GM23338 (cell line): ENCODE results near the gene CLEC2D. TPM values are rescaled to one million over a fixed set of nuclear protein-coding genes. Genes with fewer than 3 reads are reported as not detected.

Experiments used
- ATAC-seq: fragments of 200-7000 bp; cut with Tn5 transposase; 3 replicates; pipeline ENCODE4 v1.9.1; 2020
- DNase-seq: peaks from one replicate; pipeline ENCODE4 v3.0.0-alpha.2; 2015; ENCODE audit warnings: low spot score
- H2AFZ ChIP-seq: fragments of 200-600 bp; sonication (generic); 2 replicates; pipeline ENCODE4 v1.8.0; 2016; ENCODE audit warnings: antibody characterized with exemption, mild to moderate bottlenecking, moderate library complexity
- H3F3A ChIP-seq: fragments of 200-600 bp; sonication (generic); replicated peaks from 2 replicates; pipeline ENCODE4 v1.8.0; 2017; ENCODE audit warnings: antibody characterized with exemption, mixed run types, low read depth
- H3K27ac ChIP-seq: fragments of 200-600 bp; sonication (generic); 2 replicates; pipeline ENCODE4 v1.6.1; 2016; ENCODE audit warnings: low read depth
- H3K27me3 ChIP-seq: fragments of 200-600 bp; sonication (generic); 2 replicates; pipeline ENCODE4 v1.8.0; 2016; ENCODE audit warnings: mild to moderate bottlenecking, mixed run types, moderate library complexity; ENCODE audit not compliant: insufficient read depth
- H3K36me3 ChIP-seq: fragments of 200-600 bp; sonication (generic); 2 replicates; pipeline ENCODE4 v1.8.0; 2016; ENCODE audit warnings: mild to moderate bottlenecking; ENCODE audit not compliant: insufficient read depth
- H3K4me1 ChIP-seq: fragments of 200-600 bp; sonication (generic); 2 replicates; pipeline ENCODE4 v1.8.0; 2016; ENCODE audit warnings: mild to moderate bottlenecking, moderate library complexity; ENCODE audit not compliant: insufficient read depth
- H3K4me2 ChIP-seq: fragments of 200-600 bp; sonication (generic); 2 replicates; pipeline ENCODE4 v1.7.1; 2017; ENCODE audit warnings: mixed run types
- H3K4me3 ChIP-seq: fragments of 200-600 bp; sonication (generic); 2 replicates; pipeline ENCODE4 v1.6.1; 2016; ENCODE audit warnings: mixed run types
- H3K79me2 ChIP-seq: fragments of 200-600 bp; sonication (generic); replicated peaks from 2 replicates; pipeline ENCODE4 v1.8.0; 2017; ENCODE audit warnings: mild to moderate bottlenecking; ENCODE audit not compliant: insufficient read depth
- H3K9me2 ChIP-seq: fragments of 200-600 bp; sonication (generic); 2 replicates; pipeline ENCODE4 v1.8.0; 2017; ENCODE audit not compliant: insufficient read depth
- H4K20me1 ChIP-seq: fragments of 200-600 bp; sonication (generic); replicated peaks from 2 replicates; pipeline ENCODE4 v1.8.0; 2017; ENCODE audit warnings: mild to moderate bottlenecking; ENCODE audit not compliant: insufficient read depth
- H3K27ac Mint-ChIP-seq: 2 replicates; pipeline ENCODE4 v1.8.0; 2020; ENCODE audit warnings: inconsistent platforms, mild to moderate bottlenecking, moderate library complexity, mixed read lengths
- H3K27me3 Mint-ChIP-seq: 3 replicates; pipeline ENCODE4 v1.8.0; 2022; ENCODE audit warnings: low read depth, mild to moderate bottlenecking, moderate library complexity, mixed read lengths, inconsistent platforms; ENCODE audit not compliant: insufficient read depth, poor library complexity
- H3K36me3 Mint-ChIP-seq: 3 replicates; pipeline ENCODE4 v1.8.0; 2021; ENCODE audit warnings: low read depth, mild to moderate bottlenecking, inconsistent platforms, moderate library complexity, mixed read lengths
- H3K4me1 Mint-ChIP-seq: 3 replicates; pipeline ENCODE4 v1.8.0; 2020; ENCODE audit warnings: mild to moderate bottlenecking, inconsistent platforms, mixed read lengths
- H3K4me3 Mint-ChIP-seq: 3 replicates; pipeline ENCODE4 v1.8.0; 2021; ENCODE audit warnings: moderate library complexity, mild to moderate bottlenecking, inconsistent platforms, mixed read lengths
- H3K9me3 Mint-ChIP-seq: 3 replicates; pipeline ENCODE4 v1.8.0; 2020; ENCODE audit warnings: moderate library complexity, mild to moderate bottlenecking, inconsistent platforms, mixed read lengths
- CTCF ChIP-seq, 2 experiments: fragments of 200-600 bp in 1 of 2; sonication (generic) in 1 of 2; conservative IDR thresholded peaks; 2 replicates each; pipeline versions ENCODE4 v1.5.1 to v1.6.1; 2016 to 2017; ENCODE audit warnings: antibody characterized with exemption in 2 of 2, low read depth in 2 of 2, mild to moderate bottlenecking in 2 of 2, moderate library complexity in 1 of 2
- ETS1 ChIP-seq: IDR thresholded peaks from 2 replicates; pipeline ENCODE4 v1.6.1; 2016; ENCODE audit warnings: antibody characterized with exemption
- EZH2 ChIP-seq: fragments of 200-600 bp; sonication (generic); IDR thresholded peaks from one replicate; pipeline ENCODE4 v1.8.0; 2017; ENCODE audit warnings: antibody characterized with exemption, mild to moderate bottlenecking, low read depth; ENCODE audit not compliant: unreplicated experiment
- JUNB ChIP-seq: IDR thresholded peaks from one replicate; pipeline ENCODE4 v1.6.1; 2016; ENCODE audit warnings: antibody characterized with exemption; ENCODE audit not compliant: unreplicated experiment
- NANOG ChIP-seq: IDR thresholded peaks from 2 replicates; pipeline ENCODE4 v1.6.1; 2016; ENCODE audit warnings: antibody characterized with exemption, borderline replicate concordance
- ZNF331 ChIP-seq: fragments of 250-450 bp; sonication (Bioruptor Pico); IDR thresholded peaks from 2 replicates; pipeline ENCODE4 v1.5.0; 2020; ENCODE audit warnings: low read depth, mild to moderate bottlenecking, moderate library complexity
- polyA plus RNA-seq: library from polyadenylated mRNA; unstranded; fragments of >200 nt; fragmentation: Nextera tagmentation; extraction: Ambion mirVana; gene quantifications from 2 replicates; pipeline ENCODE4 v1.2.1, GENCODE V29; 2016
- total RNA-seq: library from RNA; depleted of rRNA; stranded (reverse); fragments of >200 nt; shearing (Covaris generic); gene quantifications from 2 replicates; pipeline ENCODE4 v1.2.3, GENCODE V29; 2014
- TF ChIP-seq, protein P1 (sequence below): IDR thresholded peaks from one replicate; pipeline ENCODE4 v1.6.1; 2018; ENCODE audit warnings: antibody characterized with exemption; ENCODE audit not compliant: unreplicated experiment
- TF ChIP-seq, protein P2 (sequence below): fragments of 250-450 bp; sonication (Bioruptor Pico); IDR thresholded peaks from 2 replicates; pipeline ENCODE4 v1.5.0; 2020; ENCODE audit warnings: mild to moderate bottlenecking, moderate library complexity

The CLEC2D gene
- total and polyA plus RNA-seq, 2 experiments from 2014 or later = 6.9 to 7.1 TPM

DNA sequence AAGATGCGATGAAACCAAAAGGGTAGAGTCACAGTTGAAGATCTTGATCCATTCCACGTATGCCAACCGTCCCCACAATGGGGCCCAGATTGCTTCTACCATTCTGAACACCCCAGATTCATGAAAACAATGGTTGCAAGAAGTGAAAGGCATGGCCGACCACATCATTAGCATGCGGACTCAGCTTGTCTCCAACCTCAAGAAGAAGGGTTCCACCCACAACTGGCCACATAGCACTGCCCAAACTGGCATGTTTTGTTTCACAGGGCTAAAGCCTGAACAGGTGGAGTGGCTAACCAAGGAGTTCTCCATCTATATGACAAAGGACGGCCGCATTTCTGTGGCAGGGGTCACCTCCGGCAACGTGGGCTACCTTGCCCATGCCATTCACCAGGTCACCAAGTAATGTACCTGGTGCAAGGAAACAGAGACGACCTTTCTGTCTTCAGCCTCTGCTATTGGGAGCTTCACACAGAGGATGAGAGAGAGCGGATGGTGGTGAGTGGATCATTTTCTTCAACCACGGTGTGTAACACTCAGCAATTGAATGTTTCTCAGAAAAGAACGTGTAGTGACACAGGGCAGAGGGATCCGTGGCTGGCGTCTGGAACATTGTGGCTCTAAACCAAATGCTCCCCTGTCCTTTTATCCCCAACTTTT lies 26.8 kb upstream of the CLEC2D start:
- Histone ChIP-seq H3K4me1 (peaks cover 7% of the 10 kb centered on the region; the same call in 1 of the 2 replicates), H2AFZ (no peak overlapping the region), H3K4me2 (no peak overlapping the region), H3K4me3 (no peak overlapping the region), H3K27ac (no peak overlapping the region), H3K27me3 (no peaks in the 10 kb centered on the region), H3F3A (no peaks in the 10 kb centered on the region; the same call in 1 of the 2 replicates), H3K36me3 (no peaks in the 10 kb centered on the region), H4K20me1 (no peaks in the 10 kb centered on the region), H3K9me2 (0 out of 2 replicates have a peak, but pooled peaks cover 9% of the 10 kb centered on the region), H3K79me2 (no peaks in the 10 kb centered on the region)
- Mint-ChIP-seq H3K36me3 (peaks cover 21% of the 10 kb centered on the region), H3K27me3 (peaks cover 4% of the 10 kb centered on the region), H3K9me3 (peaks cover 22% of the 10 kb centered on the region), H3K4me1 (peaks cover 10% of the 10 kb centered on the region), H3K4me3 (no peak overlapping the region), H3K27ac (no peak overlapping the region)
- ATAC-seq = no peak
- TF ChIP-seq JUNB = no peak
- TF ChIP-seq, protein P1, sequence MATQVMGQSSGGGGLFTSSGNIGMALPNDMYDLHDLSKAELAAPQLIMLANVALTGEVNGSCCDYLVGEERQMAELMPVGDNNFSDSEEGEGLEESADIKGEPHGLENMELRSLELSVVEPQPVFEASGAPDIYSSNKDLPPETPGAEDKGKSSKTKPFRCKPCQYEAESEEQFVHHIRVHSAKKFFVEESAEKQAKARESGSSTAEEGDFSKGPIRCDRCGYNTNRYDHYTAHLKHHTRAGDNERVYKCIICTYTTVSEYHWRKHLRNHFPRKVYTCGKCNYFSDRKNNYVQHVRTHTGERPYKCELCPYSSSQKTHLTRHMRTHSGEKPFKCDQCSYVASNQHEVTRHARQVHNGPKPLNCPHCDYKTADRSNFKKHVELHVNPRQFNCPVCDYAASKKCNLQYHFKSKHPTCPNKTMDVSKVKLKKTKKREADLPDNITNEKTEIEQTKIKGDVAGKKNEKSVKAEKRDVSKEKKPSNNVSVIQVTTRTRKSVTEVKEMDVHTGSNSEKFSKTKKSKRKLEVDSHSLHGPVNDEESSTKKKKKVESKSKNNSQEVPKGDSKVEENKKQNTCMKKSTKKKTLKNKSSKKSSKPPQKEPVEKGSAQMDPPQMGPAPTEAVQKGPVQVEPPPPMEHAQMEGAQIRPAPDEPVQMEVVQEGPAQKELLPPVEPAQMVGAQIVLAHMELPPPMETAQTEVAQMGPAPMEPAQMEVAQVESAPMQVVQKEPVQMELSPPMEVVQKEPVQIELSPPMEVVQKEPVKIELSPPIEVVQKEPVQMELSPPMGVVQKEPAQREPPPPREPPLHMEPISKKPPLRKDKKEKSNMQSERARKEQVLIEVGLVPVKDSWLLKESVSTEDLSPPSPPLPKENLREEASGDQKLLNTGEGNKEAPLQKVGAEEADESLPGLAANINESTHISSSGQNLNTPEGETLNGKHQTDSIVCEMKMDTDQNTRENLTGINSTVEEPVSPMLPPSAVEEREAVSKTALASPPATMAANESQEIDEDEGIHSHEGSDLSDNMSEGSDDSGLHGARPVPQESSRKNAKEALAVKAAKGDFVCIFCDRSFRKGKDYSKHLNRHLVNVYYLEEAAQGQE = no peak
- no peak for TF ChIP-seq CTCF (conservative IDR thresholded peaks at IDR 0.05; ENCODE audit: low read depth in 2 of 2)
- no peak for TF ChIP-seq ZNF331
- no peak for DNase-seq

- H3K79me2 ChIP-seq = no peaks in the 10 kb centered on the region
- H3K36me3 Mint-ChIP-seq = peaks cover 21% of the 10 kb centered on the region
- H3K27ac ChIP-seq = no peak overlapping the region
- H3F3A ChIP-seq = no peaks in the 10 kb centered on the region; the same call in 1 of the 2 replicates
- peaks cover 7% of the 10 kb centered on the region; the same call in 1 of the 2 replicates for H3K4me1 ChIP-seq
- H3K27me3 ChIP-seq = no peaks in the 10 kb centered on the region
- DNase-seq = no peak
- 0 out of 2 replicates have a peak, but pooled peaks cover 9% of the 10 kb centered on the region for H3K9me2 ChIP-seq
- ATAC-seq = no peak
- peaks cover 10% of the 10 kb centered on the region for H3K4me1 Mint-ChIP-seq
- H3K27me3 Mint-ChIP-seq = peaks cover 6% of the 10 kb centered on the region
- H3K27ac Mint-ChIP-seq = no peak overlapping the region
- H3K36me3 ChIP-seq = no peaks in the 10 kb centered on the region
- peaks cover 17% of the 10 kb centered on the region for H3K9me3 Mint-ChIP-seq
- H2AFZ ChIP-seq = no peak overlapping the region
- no peaks in the 10 kb centered on the region for H4K20me1 ChIP-seq
- H3K4me2 ChIP-seq = no peak overlapping the region
- no peak overlapping the region for H3K4me3 ChIP-seq
- H3K4me3 Mint-ChIP-seq = no peak overlapping the region
- TF ChIP-seq ZNF331 (no peak), JUNB (no peak), EZH2 (no peak), NANOG (no peak), ETS1 (no peak)
- TF ChIP-seq, protein P2, sequence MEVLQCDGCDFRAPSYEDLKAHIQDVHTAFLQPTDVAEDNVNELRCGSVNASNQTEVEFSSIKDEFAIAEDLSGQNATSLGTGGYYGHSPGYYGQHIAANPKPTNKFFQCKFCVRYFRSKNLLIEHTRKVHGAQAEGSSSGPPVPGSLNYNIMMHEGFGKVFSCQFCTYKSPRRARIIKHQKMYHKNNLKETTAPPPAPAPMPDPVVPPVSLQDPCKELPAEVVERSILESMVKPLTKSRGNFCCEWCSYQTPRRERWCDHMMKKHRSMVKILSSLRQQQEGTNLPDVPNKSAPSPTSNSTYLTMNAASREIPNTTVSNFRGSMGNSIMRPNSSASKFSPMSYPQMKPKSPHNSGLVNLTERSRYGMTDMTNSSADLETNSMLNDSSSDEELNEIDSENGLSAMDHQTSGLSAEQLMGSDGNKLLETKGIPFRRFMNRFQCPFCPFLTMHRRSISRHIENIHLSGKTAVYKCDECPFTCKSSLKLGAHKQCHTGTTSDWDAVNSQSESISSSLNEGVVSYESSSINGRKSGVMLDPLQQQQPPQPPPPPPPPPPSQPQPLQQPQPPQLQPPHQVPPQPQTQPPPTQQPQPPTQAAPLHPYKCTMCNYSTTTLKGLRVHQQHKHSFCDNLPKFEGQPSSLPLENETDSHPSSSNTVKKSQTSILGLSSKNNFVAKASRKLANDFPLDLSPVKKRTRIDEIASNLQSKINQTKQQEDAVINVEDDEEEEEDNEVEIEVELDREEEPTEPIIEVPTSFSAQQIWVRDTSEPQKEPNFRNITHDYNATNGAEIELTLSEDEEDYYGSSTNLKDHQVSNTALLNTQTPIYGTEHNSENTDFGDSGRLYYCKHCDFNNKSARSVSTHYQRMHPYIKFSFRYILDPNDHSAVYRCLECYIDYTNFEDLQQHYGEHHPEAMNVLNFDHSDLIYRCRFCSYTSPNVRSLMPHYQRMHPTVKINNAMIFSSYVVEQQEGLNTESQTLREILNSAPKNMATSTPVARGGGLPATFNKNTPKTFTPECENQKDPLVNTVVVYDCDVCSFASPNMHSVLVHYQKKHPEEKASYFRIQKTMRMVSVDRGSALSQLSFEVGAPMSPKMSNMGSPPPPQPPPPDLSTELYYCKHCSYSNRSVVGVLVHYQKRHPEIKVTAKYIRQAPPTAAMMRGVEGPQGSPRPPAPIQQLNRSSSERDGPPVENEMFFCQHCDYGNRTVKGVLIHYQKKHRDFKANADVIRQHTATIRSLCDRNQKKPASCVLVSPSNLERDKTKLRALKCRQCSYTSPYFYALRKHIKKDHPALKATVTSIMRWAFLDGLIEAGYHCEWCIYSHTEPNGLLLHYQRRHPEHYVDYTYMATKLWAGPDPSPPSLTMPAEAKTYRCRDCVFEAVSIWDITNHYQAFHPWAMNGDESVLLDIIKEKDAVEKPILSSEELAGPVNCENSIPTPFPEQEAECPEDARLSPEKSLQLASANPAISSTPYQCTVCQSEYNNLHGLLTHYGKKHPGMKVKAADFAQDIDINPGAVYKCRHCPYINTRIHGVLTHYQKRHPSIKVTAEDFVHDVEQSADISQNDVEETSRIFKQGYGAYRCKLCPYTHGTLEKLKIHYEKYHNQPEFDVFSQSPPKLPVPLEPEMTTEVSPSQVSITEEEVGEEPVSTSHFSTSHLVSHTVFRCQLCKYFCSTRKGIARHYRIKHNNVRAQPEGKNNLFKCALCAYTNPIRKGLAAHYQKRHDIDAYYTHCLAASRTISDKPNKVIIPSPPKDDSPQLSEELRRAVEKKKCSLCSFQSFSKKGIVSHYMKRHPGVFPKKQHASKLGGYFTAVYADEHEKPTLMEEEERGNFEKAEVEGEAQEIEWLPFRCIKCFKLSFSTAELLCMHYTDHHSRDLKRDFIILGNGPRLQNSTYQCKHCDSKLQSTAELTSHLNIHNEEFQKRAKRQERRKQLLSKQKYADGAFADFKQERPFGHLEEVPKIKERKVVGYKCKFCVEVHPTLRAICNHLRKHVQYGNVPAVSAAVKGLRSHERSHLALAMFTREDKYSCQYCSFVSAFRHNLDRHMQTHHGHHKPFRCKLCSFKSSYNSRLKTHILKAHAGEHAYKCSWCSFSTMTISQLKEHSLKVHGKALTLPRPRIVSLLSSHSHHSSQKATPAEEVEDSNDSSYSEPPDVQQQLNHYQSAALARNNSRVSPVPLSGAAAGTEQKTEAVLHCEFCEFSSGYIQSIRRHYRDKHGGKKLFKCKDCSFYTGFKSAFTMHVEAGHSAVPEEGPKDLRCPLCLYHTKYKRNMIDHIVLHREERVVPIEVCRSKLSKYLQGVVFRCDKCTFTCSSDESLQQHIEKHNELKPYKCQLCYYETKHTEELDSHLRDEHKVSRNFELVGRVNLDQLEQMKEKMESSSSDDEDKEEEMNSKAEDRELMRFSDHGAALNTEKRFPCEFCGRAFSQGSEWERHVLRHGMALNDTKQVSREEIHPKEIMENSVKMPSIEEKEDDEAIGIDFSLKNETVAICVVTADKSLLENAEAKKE = no peak
These were observed 26.2 kb upstream of the CLEC2D start for GRCh38 chr12:9643266-9643660.
